Testis (tissue), 2 donors: ENCODE data around the gene LCNL1.

Source experiments
- POLR2A ChIP-seq: fragments of 450-650 bp; IDR thresholded peaks from one replicate; pipeline ENCODE4 v1.6.1; 2017; ENCODE audit warnings: antibody characterized with exemption, mild to moderate bottlenecking, moderate library complexity
- TF ChIP-seq, protein P1 (sequence below), 3 experiments: fragments of 450-650 bp in 2 of 3; fragments of 200-600 bp in 1 of 3; sonication (generic) in 1 of 3; IDR thresholded peaks; one replicate each; pipeline ENCODE4 v1.5.1; 2016 to 2019; ENCODE audit warnings: antibody characterized with exemption in 3 of 3, mild to moderate bottlenecking in 2 of 3, moderate library complexity in 1 of 3

DNA sequence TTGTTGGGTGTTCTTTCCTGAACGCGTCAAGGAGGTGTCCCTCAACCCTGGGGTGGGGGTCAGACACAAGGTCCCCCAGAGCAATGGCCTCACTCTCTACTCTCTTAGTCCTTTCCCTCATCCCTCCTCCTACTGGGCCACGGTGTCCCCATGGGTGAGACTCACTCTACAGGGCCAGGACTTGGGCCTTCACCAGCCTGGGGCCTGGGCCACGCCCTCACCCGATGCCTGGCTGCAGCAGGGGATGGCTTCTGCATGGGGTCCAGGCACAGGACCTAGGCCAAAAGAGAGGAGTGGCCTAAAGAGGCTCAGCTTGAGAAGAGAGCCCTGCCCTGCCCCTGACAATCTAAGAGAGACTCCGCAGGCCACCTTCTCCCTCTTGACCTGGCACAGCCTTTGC, 24.9 kb upstream of the LCNL1 start:
- TF ChIP-seq, protein P1, sequence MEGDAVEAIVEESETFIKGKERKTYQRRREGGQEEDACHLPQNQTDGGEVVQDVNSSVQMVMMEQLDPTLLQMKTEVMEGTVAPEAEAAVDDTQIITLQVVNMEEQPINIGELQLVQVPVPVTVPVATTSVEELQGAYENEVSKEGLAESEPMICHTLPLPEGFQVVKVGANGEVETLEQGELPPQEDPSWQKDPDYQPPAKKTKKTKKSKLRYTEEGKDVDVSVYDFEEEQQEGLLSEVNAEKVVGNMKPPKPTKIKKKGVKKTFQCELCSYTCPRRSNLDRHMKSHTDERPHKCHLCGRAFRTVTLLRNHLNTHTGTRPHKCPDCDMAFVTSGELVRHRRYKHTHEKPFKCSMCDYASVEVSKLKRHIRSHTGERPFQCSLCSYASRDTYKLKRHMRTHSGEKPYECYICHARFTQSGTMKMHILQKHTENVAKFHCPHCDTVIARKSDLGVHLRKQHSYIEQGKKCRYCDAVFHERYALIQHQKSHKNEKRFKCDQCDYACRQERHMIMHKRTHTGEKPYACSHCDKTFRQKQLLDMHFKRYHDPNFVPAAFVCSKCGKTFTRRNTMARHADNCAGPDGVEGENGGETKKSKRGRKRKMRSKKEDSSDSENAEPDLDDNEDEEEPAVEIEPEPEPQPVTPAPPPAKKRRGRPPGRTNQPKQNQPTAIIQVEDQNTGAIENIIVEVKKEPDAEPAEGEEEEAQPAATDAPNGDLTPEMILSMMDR (IDR thresholded peaks at IDR 0.05): no peak
- no peak for TF ChIP-seq POLR2A
